ENCODE data around the gene GMDS.
"Not testable (repeated sequence)": the region's sequence is repeated elsewhere in the genome, so short reads cannot be mapped to it uniquely, and the experiment has no call there.

GMDS gene

DNA sequence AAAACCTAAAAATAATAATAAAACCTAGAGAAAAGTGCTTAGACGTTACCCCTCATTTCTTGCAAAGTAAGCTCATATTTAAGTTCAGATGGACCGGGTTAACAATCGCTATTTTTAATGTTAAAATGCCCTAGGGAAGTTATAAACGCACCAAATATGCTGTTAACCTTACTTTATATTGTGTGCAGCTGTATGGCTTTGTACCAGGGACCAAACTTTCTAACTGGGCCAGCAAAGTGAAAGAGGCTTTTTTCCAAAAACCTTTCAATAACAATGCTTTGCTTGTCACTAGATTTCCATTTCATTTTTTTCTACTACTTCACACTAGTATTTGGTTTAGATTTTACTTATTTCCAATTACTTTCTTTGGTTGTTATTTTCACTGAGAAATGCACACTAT is 387.2 kb downstream of the GMDS start:
- no peak for DNase-seq (ENCODE audit: low spot score)

DNA sequence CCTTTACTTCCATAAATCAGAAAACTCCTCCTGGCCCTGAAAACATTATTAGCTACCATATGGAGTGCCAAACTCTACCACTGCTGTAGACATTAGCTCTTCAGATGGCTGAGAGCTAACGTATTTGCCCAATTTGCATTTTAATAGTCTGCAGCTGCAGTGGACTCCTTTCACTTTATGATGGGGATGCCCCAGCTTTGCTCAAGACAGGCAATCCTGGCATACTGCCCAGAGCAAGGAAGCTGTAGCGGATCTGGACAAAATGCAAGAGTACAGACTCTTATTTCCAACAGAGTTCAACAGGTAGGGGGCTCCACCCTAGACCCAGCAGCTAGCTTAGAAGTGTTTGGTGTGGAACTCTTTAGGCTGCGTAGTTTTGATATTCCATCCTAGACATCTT is 389.0 kb downstream of the GMDS start:
- no peak for DNase-seq (ENCODE audit: low spot score)

- no peak for DNase-seq (ENCODE audit: low spot score)
Measured at GRCh38 chr6:1855890-1856289, 389.5 kb downstream of the GMDS start.

DNA sequence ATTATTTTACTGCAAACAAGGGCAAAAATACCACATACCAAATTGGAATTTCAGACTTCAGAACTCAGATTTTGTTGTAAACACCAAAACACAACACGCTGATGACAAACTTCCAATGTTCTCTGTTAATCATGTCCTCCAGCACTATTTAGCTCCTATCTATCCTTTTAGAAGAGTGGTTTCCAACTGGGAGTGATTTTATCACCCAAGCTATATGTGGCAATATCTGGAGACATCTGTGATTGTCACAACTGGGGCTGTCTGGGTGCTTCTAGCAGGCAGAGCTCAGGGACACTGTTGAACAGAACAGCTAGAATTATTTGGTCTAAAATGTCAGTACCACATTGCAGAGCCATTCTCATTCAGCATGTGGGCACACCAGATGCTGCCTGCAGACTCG is 391.1 kb downstream of the GMDS start:
- no peak for DNase-seq (ENCODE audit: low spot score)

GRCh38 chr6:1853761-1854160 is 391.6 kb downstream of the GMDS start:
- DNase-seq (ENCODE audit: low spot score), result no peak

GRCh38 chr6:1851681-1852456 is 393.5 kb downstream of the GMDS start:
- DNase-seq (ENCODE audit: low spot score), result no peak

DNA sequence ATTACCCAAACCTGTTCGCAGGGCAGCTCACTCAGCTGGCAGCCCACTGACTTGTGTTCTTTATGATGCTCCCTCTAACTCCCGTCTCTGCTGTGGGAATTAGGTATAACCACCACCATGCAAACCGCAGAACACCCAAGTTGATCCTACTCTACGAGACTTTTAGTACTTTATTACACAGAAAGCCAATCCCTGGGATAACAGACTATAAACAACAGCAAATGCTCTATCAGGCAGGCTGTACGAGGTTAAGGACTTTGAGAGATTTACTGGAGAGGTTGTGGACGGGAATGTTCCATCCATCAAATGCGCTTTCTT is 394.6 kb downstream of the GMDS start:
- no peak for DNase-seq (ENCODE audit: low spot score)

- no peak for DNase-seq (ENCODE audit: low spot score)
Measured at GRCh38 chr6:1850121-1850839, 395.1 kb downstream of the GMDS start.

- no peak for DNase-seq (ENCODE audit: low spot score)
Measured at GRCh38 chr6:1849691-1850090, 395.7 kb downstream of the GMDS start.

DNA sequence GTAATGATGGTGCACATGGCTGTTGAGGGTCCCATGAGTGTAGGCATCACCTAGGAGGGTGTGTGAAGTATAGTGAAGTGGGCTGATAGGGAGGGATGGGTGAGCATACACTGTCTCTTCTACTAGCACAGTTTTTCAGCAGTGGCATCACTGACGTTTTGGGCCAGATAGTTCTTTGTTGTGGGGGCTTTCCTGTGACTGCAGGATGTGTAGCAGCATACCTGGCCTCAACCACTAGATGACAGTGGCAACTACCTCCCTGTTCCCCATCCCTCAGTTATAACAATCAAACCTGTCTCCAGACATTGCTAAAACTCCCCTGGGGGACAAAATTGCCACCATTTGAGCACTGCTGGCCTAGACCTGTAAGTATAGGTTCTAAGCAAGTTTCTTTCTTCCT is 396.7 kb downstream of the GMDS start:
- no peak for DNase-seq (ENCODE audit: low spot score)

DNA sequence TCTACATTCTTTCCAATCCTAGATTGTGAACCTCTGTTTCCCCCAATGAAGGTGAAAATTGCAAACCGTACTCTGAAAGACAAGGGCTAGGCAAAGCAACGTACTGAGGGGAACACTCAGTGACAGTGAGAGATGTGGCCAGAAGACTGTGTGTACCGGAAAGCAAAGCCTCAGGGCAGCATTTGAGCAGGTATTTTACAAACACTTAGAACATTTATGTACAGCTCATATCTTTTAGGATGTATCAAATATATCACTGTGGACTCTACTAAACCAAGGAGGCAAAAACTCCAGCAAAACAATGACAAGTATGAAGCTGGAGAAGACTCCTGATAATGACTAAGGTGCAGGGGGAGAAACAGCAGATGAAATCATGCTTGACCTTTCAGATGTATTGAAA is 398.8 kb downstream of the GMDS start:
- DNase-seq (ENCODE audit: low spot score), result no peak

DNA sequence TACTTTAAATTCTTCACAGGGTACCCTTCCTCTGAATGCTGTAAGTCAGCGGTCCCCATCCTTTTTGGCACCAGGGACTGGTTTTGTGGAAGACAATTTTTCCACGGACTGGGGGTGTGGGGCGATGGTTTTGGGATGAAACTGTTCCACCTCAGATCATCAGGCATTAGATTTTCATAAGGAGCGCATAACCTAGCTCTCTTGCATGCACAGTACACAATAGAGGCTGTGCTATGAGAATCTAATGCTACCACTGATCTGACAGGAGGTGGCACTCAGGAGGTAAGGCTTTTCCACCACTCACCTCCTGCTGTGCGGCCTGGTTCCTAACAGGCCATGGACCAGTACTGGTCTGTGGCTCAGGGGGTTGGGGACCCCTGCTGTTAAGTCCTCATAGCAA is 399.9 kb downstream of the GMDS start:
- DNase-seq (ENCODE audit: low spot score), result not testable (repeated sequence)

DNA sequence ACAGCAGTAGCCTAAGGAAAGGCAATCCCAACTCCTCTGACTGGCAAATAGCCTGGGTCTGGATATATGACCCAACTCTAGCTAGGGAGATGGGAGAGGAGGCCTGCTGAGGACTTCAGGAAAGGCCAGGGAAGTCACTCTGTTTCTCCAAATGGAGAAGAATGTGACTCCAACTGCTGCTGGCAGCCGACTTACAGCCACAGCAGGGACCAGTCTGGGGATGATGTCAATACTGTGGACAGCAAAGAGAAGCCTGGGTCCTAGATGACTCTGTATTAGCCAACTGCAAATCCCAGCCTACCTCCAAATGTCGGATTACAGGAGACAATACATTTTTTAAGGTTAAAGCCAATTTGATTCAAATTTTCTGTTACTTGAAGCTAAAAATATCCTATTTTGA is 403.1 kb downstream of the GMDS start:
- no peak for DNase-seq (ENCODE audit: low spot score)

GRCh38 chr6:1841136-1841535 is 404.3 kb downstream of the GMDS start:
- DNase-seq (ENCODE audit: low spot score), result no peak

DNA sequence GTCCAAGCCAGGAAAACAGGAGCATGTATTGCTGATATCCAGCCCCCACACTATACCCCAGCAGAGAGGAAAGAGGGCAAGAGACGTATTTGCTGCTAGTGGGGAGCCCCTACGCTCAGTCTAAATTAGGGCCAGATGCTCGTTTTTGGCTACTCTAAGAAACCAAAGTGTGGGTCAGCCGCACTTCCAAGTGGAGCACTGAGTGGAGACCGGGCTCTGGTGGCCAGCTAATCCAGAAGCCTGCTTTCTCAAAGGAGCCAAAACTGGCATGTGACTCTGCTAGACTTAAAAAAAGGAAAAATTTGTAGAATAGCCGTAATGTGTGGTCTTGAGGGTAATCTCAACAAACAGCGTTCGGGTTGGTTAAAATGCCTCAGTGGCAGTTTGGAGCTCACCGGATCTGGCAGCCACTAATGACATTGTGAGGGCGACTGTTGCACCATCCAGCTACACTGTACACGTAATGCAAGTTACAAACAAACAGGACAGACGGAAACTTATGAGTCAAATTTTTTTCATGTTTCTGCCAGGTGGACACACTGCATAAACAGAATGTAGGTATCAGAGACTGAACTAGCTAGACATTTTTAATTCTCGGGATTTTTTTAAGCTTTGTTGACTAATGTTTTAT is 404.8 kb downstream of the GMDS start:
- DNase-seq (ENCODE audit: low spot score), result no peak

DNA sequence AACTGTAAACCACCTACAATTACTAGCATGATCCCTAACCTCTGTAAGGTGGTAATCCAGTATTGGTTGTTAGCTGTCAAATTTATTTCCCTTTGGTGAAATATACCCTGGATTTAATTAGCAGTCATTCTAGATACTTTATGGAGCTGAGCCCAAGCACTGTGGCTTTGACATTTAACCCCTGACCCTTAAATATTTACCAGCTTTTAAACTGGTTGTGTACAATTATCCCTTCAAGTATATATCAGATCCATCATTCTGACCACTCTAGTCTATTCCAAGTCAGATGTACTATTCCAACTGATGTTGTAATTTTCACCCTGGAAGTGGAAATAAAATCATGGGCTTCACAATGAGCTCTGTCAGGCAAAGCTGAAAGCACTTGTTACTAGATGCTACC is 406.0 kb downstream of the GMDS start:
- no peak for DNase-seq (ENCODE audit: low spot score)

GRCh38 chr6:1838604-1839213 is 406.7 kb downstream of the GMDS start:
- DNase-seq (ENCODE audit: low spot score), result no peak

DNA sequence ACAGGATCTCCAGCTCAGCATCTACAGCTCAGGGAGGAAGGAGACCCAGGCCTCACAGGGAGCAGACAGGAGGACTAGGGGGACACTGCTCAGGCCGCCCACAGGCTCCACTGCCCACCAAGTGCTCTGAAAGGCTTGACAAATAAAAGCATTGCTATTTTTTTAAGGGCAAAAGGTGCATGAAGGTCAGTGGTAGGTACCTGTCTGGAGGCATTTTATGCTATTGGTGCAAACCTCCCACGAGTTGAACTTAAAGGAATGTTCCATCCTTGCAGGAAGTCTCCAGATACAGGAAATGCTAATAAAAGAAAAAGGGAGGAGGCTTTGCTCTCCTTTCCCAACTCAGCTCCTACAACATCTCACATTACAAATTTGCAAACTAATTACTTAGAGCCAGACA is 407.6 kb downstream of the GMDS start:
- DNase-seq (ENCODE audit: low spot score), result no peak

DNA sequence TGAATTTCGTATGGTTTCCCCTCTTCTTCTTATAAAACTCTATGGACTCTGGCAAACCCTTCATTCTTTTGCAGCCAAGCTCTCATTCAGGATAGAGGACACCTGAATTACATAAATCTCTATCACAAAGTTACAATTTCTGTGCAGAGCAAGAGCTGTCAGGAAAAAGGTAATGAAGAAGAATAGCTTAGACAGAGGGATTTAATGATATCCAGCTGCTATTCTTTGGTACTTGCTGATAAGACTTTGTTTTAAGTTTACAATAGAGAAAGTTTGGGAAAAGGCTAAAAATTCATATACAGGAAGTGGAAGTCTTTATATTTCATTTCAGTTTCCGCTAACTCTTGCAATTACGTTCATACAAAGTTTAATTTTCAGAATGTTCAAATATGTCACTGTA is 408.7 kb downstream of the GMDS start:
- DNase-seq (ENCODE audit: low spot score), result no peak

GRCh38 chr6:1834646-1835516 is 410.5 kb downstream of the GMDS start:
- no peak for DNase-seq (ENCODE audit: low spot score)

GRCh38 chr6:1834207-1834606 is 411.2 kb downstream of the GMDS start:
- no peak for DNase-seq (ENCODE audit: low spot score)

Data from D341Med (cell line).